Adrenal gland (tissue), 12 donors: Measurements from ENCODE around the gene PPP2R2D. TPM values are rescaled to one million over a fixed set of nuclear protein-coding genes. Genes with fewer than 3 reads are reported as not detected.

Experiments used
- DNase-seq, 7 donors: peaks; one replicate each; pipeline ENCODE4 v3.0.0-alpha.2; 2019 to 2020
- H3K27ac ChIP-seq, 5 donors: fragments of 200-600 bp; sonication (generic) in 4 of 5; 1 replicate in 3 of 5; 2 replicates in 2 of 5; pipeline versions ENCODE4 v1.5.1 to v1.8.0; 2016 to 2020; ENCODE audit warnings: mild to moderate bottlenecking in 1 of 5
- H3K27me3 ChIP-seq: fragments of 200-600 bp; 2 replicates; pipeline ENCODE4 v1.8.0; 2021
- H3K36me3 ChIP-seq, 2 donors: fragments of 200-600 bp; replicated peaks in 1 of 2; 1 replicate in 1 of 2; 2 replicates in 1 of 2; pipeline versions ENCODE4 v1.5.1 to v1.8.0; 2018 to 2022
- H3K4me1 ChIP-seq, 2 donors: fragments of 200-600 bp; replicated peaks in 1 of 2; 1 replicate in 1 of 2; 2 replicates in 1 of 2; pipeline versions ENCODE4 v1.5.1 to v1.8.0; 2018 to 2021
- H3K4me3 ChIP-seq, 4 donors: fragments of 200-600 bp; sonication (generic) in 3 of 4; one replicate each; pipeline ENCODE4 v1.5.1; 2016 to 2018
- H3K9me3 ChIP-seq, 3 donors: fragments of 200-600 bp; sonication (generic) in 1 of 3; replicated peaks in 1 of 3; 1 replicate in 2 of 3; 2 replicates in 1 of 3; pipeline versions ENCODE4 v1.5.1 to v1.8.0; 2016 to 2021
- CTCF ChIP-seq, 6 experiments: fragments of 450-650 bp in 4 of 6; fragments of 200-600 bp in 2 of 6; sonication (generic) in 1 of 6; IDR thresholded peaks; 1 replicate in 5 of 6; 2 replicates in 1 of 6; pipeline versions ENCODE4 v1.5.1 to v1.8.0; 2016 to 2021; ENCODE audit warnings: antibody characterized with exemption in 6 of 6, mild to moderate bottlenecking in 2 of 6, moderate library complexity in 1 of 6
- POLR2A ChIP-seq, 2 donors: fragments of 450-650 bp; IDR thresholded peaks; one replicate each; pipeline ENCODE4 v1.6.1; 2017; ENCODE audit warnings: antibody characterized with exemption in 2 of 2, mild to moderate bottlenecking in 2 of 2, moderate library complexity in 1 of 2
- WGBS, 4 donors: extraction: QIAGEN DNeasy Blood & Tissue Kit in 2 of 4; methylation state at CpG; one replicate each; pipeline versions ENCODE4 v1.1.5 to v1.1.7; 2013 to 2017; 5-methylcytosine and 5-hydroxymethylcytosine counted together
- intact Hi-C, 2 donors: fragments of 100-400 bp; cut with DNase I; formaldehyde crosslinking; loops; one replicate each; pipeline versions ENCODE4 v1.14.1 to v1.15.0; 2022 to 2023
- polyA plus RNA-seq, 3 donors: library from polyadenylated mRNA; stranded (reverse); fragments of 200-250 nt in 2 of 3; fragments of 350-450 nt in 1 of 3; fragmentation: Illumina TruSeq in 1 of 3; extraction: RNeasy Lipid Tissue Mini Kit (QIAGEN cat#74804) in 1 of 3; gene quantifications; one replicate each; pipeline ENCODE4 v1.2.3, GENCODE V29; 2013 to 2014
- total RNA-seq, 9 donors: library from RNA; depleted of rRNA in 4 of 9; stranded (reverse); fragments of >200 nt in 4 of 9; fragments of 120-200 nt in 1 of 9; fragmentation: NEBNext Ultra II Directional in 1 of 9; extraction: Animal tissue kit (Norgen Biotek cat#: 25700) in 1 of 9; gene quantifications; one replicate each; pipeline versions ENCODE4 v1.1.0 to v1.2.4, GENCODE V29; 2013 to 2023
- donor health status: healthy with polysubstance abuse.
- donor health status: Bipolar disorder and iron deficiency.
- donor health status: DM: yes; HTN: yes; CAD: no.
- donor health status: DM: no; HTN: no; CAD: no.
- donor health status: DM: no; HTN: no; CAD: no.
- donor health status: DM: yes; HTN: yes; CAD: no.

Gene PPP2R2D
- total and polyA plus RNA-seq, 12 donors: 37.8 to 83.2 (median 58.9) TPM

- H3K36me3 ChIP-seq: no peaks in the 10 kb centered on the region
- no peak for DNase-seq
- H3K27me3 ChIP-seq: no peaks in the 10 kb centered on the region
- TF ChIP-seq POLR2A (IDR thresholded peaks at IDR 0.05) (no peak), CTCF (IDR thresholded peaks at IDR 0.05) (no peak)
- intact Hi-C loops: no loop called here
- H3K4me1 ChIP-seq: no peaks in the 10 kb centered on the region
- H3K4me3 ChIP-seq: no peak overlapping the region
- H3K9me3 ChIP-seq: no peaks in the 10 kb centered on the region
- H3K27ac ChIP-seq: no peak overlapping the region
- WGBS, 4 donors: 67 to 80% (median 74%) methylated on average over 13 to 14 of the region's 14 CpGs
These were observed 35.4 kb upstream of the PPP2R2D start for GRCh38 chr10:131865223-131865917.

- no peak for TF ChIP-seq POLR2A (IDR thresholded peaks at IDR 0.05)
- no peak for TF ChIP-seq CTCF (IDR thresholded peaks at IDR 0.05)
- H3K4me3 ChIP-seq: no peak overlapping the region
- H3K4me1 ChIP-seq: no peaks in the 10 kb centered on the region
- no peaks in the 10 kb centered on the region for H3K9me3 ChIP-seq
- intact Hi-C loops: no loop called here
- H3K27ac ChIP-seq: no peak overlapping the region
- DNase-seq: no peak
- no peaks in the 10 kb centered on the region for H3K27me3 ChIP-seq
- H3K36me3 ChIP-seq: no peaks in the 10 kb centered on the region
- WGBS, 4 donors: 64 to 80% (median 75%) methylated on average over 10 of the region's 10 CpGs
These were observed 34.1 kb upstream of the PPP2R2D start for GRCh38 chr10:131866673-131867072.

- Histone ChIP-seq H3K36me3 (no peaks in the 10 kb centered on the region), H3K27ac (no peak overlapping the region), H3K27me3 (peaks cover 5% of the 10 kb centered on the region), H3K4me3 (no peak overlapping the region), H3K9me3 (no peaks in the 10 kb centered on the region), H3K4me1 (no peaks in the 10 kb centered on the region)
- WGBS, 4 donors: 81 to 89% (median 88%) methylated on average over 10 of the region's 10 CpGs
- TF ChIP-seq CTCF (IDR thresholded peaks at IDR 0.05) (no peak), POLR2A (IDR thresholded peaks at IDR 0.05) (no peak)
- no peak for DNase-seq
- intact Hi-C loops: no loop called here
These were observed 32.4 kb upstream of the PPP2R2D start for GRCh38 chr10:131868436-131868835.

- Histone ChIP-seq H3K27me3 (peaks cover 10% of the 10 kb centered on the region), H3K9me3 (no peaks in the 10 kb centered on the region), H3K36me3 (no peaks in the 10 kb centered on the region), H3K4me3 (no peak overlapping the region), H3K4me1 (no peaks in the 10 kb centered on the region), H3K27ac (no peak overlapping the region)
- TF ChIP-seq CTCF (IDR thresholded peaks at IDR 0.05) (no peak), POLR2A (IDR thresholded peaks at IDR 0.05) (no peak)
- intact Hi-C loops: no loop called here
- DNase-seq: no peak
- WGBS, 4 donors: 89 to 97% (median 93%) methylated on average over 8 of the region's 8 CpGs
These were observed 31.5 kb upstream of the PPP2R2D start for GRCh38 chr10:131869344-131869743.
